Stimulated activated CD4-positive, alpha-beta T cell treated with anti-CD3 and anti-CD28 coated beads, Interleukin-4, amount 100 ng/mL, for 4 hours (primary cell): ENCODE data around the gene CNOT10.
"Not testable (repeated sequence)": the region's sequence is repeated elsewhere in the genome, so short reads cannot be mapped to it uniquely, and the experiment has no call there.

Source experiments
- DNase-seq, 2 experiments: peaks; one replicate each; pipeline ENCODE4 v3.0.0-alpha.2; 2020

CNOT10 gene

DNA sequence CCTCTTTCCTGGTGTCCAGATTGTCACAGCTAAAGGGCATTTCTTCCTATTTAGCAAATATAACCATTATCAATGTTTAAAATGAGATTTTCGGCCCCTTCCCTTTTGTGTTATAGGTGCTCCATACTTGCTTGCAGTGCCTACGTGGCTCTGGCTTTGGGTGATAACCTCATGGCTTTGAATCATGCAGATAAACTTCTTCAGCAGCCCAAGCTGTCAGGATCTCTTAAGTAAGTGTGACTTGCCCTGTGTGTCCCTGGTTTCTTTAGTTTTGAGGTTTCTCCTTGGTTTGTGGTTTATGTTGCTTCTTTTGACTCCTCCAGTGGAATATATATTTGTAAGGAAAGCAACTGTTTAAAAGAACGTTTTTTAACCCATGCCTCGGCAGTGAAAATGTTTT is 74.4 kb downstream of the CNOT10 start:
- DNase-seq = no peak

GRCh38 chr3:32764481-32764880 is 79.5 kb downstream of the CNOT10 start:
- no peak for DNase-seq

DNA sequence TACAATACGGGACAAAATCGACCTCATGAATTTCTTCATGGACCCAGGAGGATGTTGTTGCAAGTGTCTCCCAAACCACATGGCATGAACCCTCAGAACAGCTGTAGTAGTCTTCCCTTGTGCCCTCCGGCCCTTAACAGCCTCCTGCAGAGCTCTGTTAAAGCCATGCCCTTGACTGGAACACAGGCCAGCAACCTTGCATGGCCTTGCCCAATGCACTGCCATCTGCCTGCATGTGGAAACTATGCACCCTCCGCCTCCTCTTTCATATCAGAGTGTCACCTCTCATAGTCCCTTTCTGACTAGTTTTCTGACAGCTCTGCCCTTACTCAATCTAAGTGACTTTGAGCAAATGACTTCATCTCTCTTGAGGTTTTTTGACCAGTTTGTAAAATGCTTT is 93.4 kb downstream of the CNOT10 start:
- DNase-seq = no peak

DNA sequence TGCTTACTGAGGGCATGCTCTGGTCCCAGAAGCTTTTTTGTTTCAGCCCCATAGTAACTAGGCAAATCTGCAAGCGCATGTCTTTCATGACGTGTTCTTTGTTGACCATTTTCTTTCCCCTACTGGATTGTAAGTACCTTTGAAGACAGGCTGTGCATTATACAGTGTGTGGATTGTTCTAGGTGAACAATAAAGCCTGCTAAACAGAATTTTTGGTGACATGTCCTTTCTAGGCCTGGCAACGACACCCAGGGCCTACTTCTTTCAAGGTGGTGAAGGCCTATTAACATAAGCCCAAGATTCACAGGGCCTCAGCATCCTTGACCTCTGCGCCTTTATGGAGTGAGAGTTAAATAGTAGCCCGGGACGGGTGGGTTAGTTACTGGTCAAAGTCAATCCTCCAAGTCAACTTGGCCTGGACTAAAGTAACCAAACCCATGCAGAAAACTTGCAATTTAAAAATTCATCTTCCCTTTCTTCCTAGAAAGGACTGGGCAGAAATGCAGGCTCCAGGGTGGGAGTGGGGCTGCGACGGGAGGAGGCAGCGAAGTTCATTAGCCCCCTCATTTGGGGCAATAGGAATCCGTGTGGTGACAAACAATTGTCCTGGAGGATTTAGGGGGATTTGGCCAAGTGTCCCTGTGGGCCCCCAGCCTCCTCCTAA is 95.2 kb downstream of the CNOT10 start:
- no peak for DNase-seq

- DNase-seq = peak in 1 of 2 experiments; percentile 1
Measured at GRCh38 chr3:32780735-32781210, 95.8 kb downstream of the CNOT10 start.

DNA sequence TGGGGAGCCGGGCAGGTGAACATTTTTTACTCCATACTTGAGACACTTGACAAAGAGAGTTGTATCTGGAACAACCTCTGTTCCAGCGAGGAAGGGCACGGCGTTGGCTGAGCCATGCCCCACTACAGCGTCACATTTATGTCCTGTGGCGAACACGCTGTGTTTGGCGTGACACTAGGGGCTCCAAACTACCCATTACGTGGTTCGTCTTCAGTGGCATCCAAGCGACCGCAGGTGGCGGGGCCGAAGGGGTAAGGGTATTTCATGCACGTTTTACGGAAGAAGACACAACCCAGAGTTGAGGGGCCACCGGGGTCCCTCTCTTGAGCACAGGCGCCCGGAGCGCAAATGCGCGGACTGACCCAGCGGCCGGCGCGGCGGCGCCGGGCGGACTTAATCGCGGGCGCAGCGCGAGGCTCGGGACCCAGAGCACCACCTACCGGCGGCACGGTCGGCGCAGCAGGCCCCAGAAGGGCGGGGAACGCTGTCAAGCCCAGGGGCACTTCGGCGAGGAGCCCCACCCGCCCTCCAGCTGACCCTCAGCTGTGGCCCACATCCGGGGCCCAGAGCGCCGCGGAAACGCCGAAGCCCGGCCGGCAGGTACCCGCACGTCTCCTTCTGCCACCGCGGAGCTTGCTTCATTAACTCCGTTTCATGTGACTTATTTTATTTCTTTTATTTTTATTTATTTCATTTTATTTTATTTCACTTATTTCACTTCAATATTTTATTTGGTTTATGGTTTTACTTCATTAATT is 96.4 kb downstream of the CNOT10 start:
- DNase-seq = peak; percentile 35 to 69

- DNase-seq = not testable (repeated sequence)
Measured at GRCh38 chr3:32781969-32782270, 96.9 kb downstream of the CNOT10 start.

- DNase-seq = no peak
Measured at GRCh38 chr3:32782407-32782806, 97.4 kb downstream of the CNOT10 start.

GRCh38 chr3:32791833-32792232 is 106.8 kb downstream of the CNOT10 start:
- no peak for DNase-seq

DNA sequence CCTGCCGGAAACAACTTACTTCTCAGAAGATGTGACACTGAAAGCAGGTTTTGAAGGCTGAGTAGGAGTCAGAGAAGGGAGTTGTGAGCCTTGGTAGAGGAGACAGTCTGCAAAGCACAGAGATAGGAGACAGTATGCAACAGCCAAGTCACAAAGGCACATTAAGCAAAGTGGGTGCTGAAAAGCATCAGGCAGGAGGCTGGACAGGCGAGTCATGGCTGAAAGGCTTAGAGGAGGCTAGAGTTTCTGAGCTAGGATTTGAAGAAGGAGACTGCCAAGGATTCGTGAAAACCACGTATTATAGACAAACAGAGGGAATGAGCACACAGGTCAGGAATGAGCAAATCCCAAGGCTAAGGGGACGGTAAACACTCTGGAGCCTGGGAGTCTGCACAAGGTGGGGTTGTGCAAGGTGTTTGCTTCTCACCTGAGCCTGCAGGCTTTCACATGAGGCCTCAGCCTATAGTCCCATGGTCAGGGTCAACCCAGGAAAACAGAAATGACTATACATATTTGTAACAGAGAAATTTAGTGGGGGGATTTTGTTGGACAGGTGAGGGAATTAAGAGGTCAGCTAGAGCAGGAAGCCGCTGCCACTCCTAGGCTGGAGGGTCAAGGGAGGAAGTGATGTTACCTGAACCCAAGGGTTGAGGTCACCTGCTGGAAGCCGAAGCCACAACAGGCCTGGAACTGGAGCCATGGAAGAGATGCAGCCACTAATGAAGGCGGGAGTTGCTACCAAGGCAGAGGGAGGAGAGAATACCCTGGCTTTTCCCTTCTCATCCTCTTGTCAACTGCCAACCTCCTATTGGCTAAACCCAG is 109.7 kb downstream of the CNOT10 start:
- no peak for DNase-seq

DNA sequence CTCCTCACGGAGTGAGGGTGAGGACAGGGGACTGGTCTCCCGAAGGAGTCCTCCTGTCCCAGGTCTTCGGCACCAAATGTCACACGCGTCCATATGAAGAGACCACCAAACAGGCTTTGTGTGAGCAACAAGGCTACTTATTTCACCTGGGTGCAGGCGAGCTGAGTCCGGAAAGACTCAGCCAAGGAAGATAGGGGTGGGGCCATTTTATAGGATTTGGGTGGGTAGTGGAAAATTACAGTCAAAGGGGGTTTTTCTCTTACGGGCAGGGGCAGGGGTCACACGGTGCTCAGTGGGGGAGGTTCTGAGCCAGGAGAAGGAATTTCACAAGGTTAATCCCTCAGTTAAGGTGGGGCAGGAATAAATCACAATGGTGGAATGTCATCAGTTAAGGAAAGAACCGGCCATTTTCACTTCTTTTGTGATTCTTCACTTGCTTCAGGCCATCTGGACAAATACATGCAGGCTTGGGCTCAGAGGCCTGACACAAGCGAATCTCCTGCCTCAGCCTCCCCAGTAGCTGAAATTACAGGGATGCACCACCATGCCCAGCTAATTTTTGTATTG is 111.5 kb downstream of the CNOT10 start:
- DNase-seq = not testable (repeated sequence)

DNA sequence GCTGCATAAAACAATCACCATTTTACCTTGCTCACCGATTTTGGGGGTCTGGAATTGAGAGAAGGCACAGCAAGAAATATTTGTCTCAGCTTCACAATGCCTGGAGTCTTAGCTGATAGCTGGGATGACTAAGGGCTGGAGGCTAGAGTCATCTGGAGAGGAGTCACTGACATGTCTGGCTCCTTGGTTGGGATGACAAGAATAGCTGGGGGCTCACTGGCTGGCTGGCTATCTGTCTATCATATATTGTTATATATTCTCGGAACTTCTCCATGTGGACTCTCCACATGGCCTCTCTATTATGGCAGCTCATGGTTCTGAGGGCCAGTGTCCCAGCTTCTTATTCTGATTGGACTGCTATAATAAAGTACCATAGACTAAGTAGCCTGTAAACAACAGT is 112.8 kb downstream of the CNOT10 start:
- DNase-seq = no peak

DNA sequence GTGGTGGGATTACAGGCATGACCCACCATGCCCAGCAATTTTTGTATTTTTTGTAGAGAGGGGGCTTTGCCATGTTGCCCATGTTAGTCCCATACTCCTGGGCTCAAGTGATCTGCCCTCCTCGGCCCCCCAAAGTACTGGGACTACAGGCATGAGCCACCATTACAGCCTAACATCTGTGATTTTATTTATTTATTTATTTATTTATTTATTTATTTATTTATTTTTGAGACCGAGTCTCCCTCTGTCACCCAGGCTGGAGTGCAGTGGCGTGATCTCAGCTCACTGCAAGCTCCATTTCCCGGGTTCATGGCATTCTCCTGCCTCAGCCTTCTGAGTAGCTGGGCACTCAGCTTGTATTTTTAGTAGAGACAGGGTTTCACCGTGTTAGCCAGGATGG is 116.5 kb downstream of the CNOT10 start:
- not testable (repeated sequence) for DNase-seq

DNA sequence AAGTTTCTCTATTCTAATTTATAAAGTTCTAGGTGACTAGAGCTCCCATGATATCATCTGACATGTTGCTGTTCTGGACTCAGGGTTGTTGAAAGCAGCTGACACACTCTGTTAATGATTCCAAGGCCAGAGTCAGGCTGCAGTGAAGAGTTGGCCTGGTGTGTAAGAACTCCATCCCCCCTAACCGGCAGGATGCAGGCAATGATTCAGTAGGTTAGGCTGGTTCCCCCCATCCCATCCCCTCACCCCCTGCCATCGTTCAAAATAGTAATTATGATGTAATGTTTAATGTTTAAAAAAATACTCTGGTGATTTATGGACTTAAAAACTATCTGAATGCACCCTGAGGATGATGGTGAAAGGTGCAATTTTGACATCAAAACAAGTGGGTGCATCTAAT is 128.2 kb downstream of the CNOT10 start:
- DNase-seq = no peak

DNA sequence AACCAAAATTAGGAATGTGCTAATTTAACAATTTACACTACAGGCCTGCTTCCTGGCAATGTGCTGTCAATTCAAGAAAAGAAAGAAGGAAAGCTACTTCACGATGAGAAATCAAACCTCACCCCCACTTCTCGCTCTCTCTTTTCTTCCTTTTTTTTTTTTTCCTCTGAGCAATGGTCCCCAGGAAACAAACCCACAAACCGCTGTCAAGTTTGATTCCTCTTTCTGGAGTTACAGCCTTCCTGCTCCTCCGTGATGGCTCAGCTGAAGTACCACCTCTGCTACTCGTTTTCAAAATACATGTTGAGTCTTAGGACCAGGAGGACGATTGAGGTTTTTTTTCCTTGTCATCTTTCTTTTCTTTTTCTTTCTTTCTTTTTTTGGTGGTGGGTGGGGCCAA is 129.4 kb downstream of the CNOT10 start:
- DNase-seq = no peak

GRCh38 chr3:32815841-32816438 is 131.0 kb downstream of the CNOT10 start:
- no peak for DNase-seq

DNA sequence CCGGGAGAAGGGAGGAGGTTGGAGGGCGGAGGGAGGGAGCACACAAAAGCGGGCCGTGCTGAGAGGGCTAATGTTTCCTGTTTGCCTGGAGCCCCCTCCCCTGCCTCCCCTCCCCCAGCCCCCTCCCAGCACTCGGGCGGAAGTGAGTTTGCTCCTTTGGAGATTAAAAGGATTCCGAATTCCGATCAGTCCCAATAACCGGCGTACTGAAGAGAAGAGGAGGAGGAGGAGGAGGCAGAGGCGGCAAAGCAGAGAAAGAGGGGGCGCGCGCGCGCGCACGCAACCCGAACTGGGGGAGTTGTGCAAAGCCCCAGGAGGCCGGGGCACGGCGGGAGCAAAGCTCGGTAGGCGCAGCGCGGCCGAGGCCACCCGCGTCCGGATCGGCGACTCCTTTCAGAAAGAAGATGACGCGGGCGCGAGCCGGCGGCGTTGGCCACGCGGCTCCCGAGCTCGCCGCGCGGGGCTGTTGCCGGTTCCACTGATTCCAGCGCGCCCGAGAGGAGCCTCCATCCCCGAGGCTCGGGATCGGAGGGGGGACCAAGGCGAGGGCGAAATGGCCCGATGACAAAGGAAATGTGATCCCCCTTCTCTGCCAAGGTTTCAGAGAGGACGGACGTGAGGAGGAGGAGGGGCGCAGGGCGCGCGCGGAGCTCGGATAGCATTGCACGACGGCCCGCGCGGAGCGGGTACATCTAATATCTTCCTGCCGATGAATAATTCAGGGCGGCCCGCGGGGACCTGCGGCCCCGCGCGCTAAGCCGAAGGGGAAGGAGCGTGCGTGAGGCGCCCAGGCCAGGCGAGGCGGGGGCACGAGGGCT is 131.7 kb downstream of the CNOT10 start:
- peak; percentile 20 to 22 for DNase-seq

GRCh38 chr3:32817257-32817557 is 132.2 kb downstream of the CNOT10 start:
- no peak for DNase-seq

GRCh38 chr3:32817558-32818228 is 132.7 kb downstream of the CNOT10 start, which contains the start of gene TRIM71:
Gene TRIM71, plus strand, starts transcription at chr3:32817997. Its CDS starts 84 bp downstream, at chr3:32818081.
- peak; percentile 17 to 19 for DNase-seq

DNA sequence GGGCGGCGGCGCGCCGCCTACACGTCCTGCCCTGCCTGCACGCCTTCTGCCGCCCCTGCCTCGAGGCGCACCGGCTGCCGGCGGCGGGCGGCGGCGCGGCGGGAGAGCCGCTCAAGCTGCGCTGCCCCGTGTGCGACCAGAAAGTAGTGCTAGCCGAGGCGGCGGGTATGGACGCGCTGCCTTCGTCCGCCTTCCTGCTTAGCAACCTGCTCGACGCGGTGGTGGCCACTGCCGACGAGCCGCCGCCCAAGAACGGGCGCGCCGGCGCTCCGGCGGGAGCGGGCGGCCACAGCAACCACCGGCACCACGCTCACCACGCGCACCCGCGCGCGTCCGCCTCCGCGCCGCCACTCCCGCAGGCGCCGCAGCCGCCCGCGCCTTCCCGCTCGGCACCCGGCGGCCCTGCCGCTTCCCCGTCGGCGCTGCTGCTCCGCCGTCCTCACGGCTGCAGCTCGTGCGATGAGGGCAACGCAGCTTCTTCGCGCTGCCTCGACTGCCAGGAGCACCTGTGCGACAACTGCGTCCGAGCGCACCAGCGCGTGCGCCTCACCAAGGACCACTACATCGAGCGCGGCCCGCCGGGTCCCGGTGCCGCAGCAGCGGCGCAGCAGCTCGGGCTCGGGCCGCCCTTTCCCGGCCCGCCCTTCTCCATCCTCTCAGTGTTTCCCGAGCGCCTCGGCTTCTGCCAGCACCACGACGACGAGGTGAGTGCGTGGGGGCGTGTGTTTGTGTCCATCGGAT is 133.4 kb downstream of the CNOT10 start:
- DNase-seq = no peak
